Measurements from ENCODE around the gene DPYD.

The DPYD gene

GRCh38 chr1:97572561-97572960, 348.3 kb downstream of the DPYD start:
- DNase-seq (ENCODE audit: low spot score) (no peak), ATAC-seq (ENCODE audit: low read depth) (no peak)
- Histone ChIP-seq H3K4me1 (ENCODE audit: insufficient read depth, poor library complexity, severe bottlenecking) (no peaks in the 10 kb centered on the region), H3K27ac (ENCODE audit: poor library complexity, severe bottlenecking) (no peak overlapping the region), H3K27me3 (ENCODE audit: insufficient read depth, poor library complexity, severe bottlenecking) (no peaks in the 10 kb centered on the region), H3K9me3 (ENCODE audit: severe bottlenecking) (no peaks in the 10 kb centered on the region), H3K4me3 (ENCODE audit: severe bottlenecking) (no peak overlapping the region), H3K36me3 (ENCODE audit: low read depth) (no peaks in the 10 kb centered on the region; the same call in none of the 2 replicates)
- TF ChIP-seq CTCF (IDR thresholded peaks at IDR 0.05; ENCODE audit: poor library complexity, severe bottlenecking) = no peak

- H3K9me3 ChIP-seq (ENCODE audit: severe bottlenecking) = no peaks in the 10 kb centered on the region
- H3K4me3 ChIP-seq (ENCODE audit: severe bottlenecking) = no peak overlapping the region
- TF ChIP-seq CTCF (IDR thresholded peaks at IDR 0.05; ENCODE audit: poor library complexity, severe bottlenecking) = no peak
- no peak for DNase-seq (ENCODE audit: low spot score)
- no peaks in the 10 kb centered on the region for H3K4me1 ChIP-seq (ENCODE audit: insufficient read depth, poor library complexity, severe bottlenecking)
- H3K27me3 ChIP-seq (ENCODE audit: insufficient read depth, poor library complexity, severe bottlenecking) = no peaks in the 10 kb centered on the region
- no peaks in the 10 kb centered on the region; the same call in none of the 2 replicates for H3K36me3 ChIP-seq (ENCODE audit: low read depth)
- ATAC-seq (ENCODE audit: low read depth) = no peak
- no peak overlapping the region for H3K27ac ChIP-seq (ENCODE audit: poor library complexity, severe bottlenecking)
Observed at GRCh38 chr1:97571760-97572159, 349.1 kb downstream of the DPYD start.

GRCh38 chr1:97570691-97571090, 350.1 kb downstream of the DPYD start:
- DNase-seq (ENCODE audit: low spot score) = no peak
- H3K36me3 ChIP-seq (ENCODE audit: low read depth) = no peaks in the 10 kb centered on the region; the same call in none of the 2 replicates
- no peak for TF ChIP-seq CTCF (IDR thresholded peaks at IDR 0.05; ENCODE audit: poor library complexity, severe bottlenecking)
- ATAC-seq (ENCODE audit: low read depth) = no peak
- no peak overlapping the region for H3K27ac ChIP-seq (ENCODE audit: poor library complexity, severe bottlenecking)
- H3K27me3 ChIP-seq (ENCODE audit: insufficient read depth, poor library complexity, severe bottlenecking) = no peaks in the 10 kb centered on the region
- no peaks in the 10 kb centered on the region for H3K9me3 ChIP-seq (ENCODE audit: severe bottlenecking)
- H3K4me3 ChIP-seq (ENCODE audit: severe bottlenecking) = no peak overlapping the region
- no peaks in the 10 kb centered on the region for H3K4me1 ChIP-seq (ENCODE audit: insufficient read depth, poor library complexity, severe bottlenecking)

GRCh38 chr1:97567000-97567749, 353.7 kb downstream of the DPYD start:
- H3K36me3 ChIP-seq (ENCODE audit: low read depth) = no peaks in the 10 kb centered on the region; the same call in 1 of the 2 replicates
- ATAC-seq (ENCODE audit: low read depth) (no peak), DNase-seq (ENCODE audit: low spot score) (no peak)

More at GRCh38 chr1:97567000-97567749, 353.7 kb downstream of the DPYD start:
- TF ChIP-seq CTCF (IDR thresholded peaks at IDR 0.05; ENCODE audit: poor library complexity, severe bottlenecking) = no peak
- Histone ChIP-seq H3K4me1 (ENCODE audit: insufficient read depth, poor library complexity, severe bottlenecking) (no peaks in the 10 kb centered on the region), H3K27ac (ENCODE audit: poor library complexity, severe bottlenecking) (no peak overlapping the region), H3K27me3 (ENCODE audit: insufficient read depth, poor library complexity, severe bottlenecking) (no peaks in the 10 kb centered on the region), H3K9me3 (ENCODE audit: severe bottlenecking) (no peaks in the 10 kb centered on the region), H3K4me3 (ENCODE audit: severe bottlenecking) (no peak overlapping the region)

All from RWPE2 (cell line).